CD14-positive monocyte (primary cell): ENCODE results near the gene GNAT3. TPM values are rescaled to one million over a fixed set of nuclear protein-coding genes. Genes with fewer than 3 reads are reported as not detected.

ENCODE experiments used
- DNase-seq, 3 donors: peaks; one replicate each; pipeline ENCODE4 v3.0.0-alpha.2; 2011 to 2022
- H2AFZ ChIP-seq: 2 replicates; pipeline ENCODE4 v1.6.0; 2012; ENCODE audit warnings: mild to moderate bottlenecking, low read depth, low read length, inconsistent platforms; ENCODE audit not compliant: insufficient read depth, poor library complexity, severe bottlenecking
- H3K27ac ChIP-seq, 2 donors: 1 replicate in 1 of 2; 2 replicates in 1 of 2; pipeline ENCODE4 v1.5.1; 2012 to 2013; ENCODE audit warnings: low read length in 2 of 2, control low read depth in 1 of 2, inconsistent platforms in 1 of 2, low read depth in 1 of 2, mild to moderate bottlenecking in 1 of 2
- H3K27me3 ChIP-seq, 2 donors: one replicate each; pipeline versions ENCODE4 v1.6.0 to v1.6.1; 2011 to 2013; ENCODE audit warnings: low read length in 2 of 2; ENCODE audit not compliant: control insufficient read depth in 2 of 2, insufficient read depth in 2 of 2
- H3K36me3 ChIP-seq, 2 donors: replicated peaks in 1 of 2; 1 replicate in 1 of 2; 2 replicates in 1 of 2; pipeline versions ENCODE4 v1.5.1 to v1.6.1; 2012 to 2013; ENCODE audit warnings: low read length in 2 of 2, control low read depth in 1 of 2, inconsistent platforms in 1 of 2, mild to moderate bottlenecking in 1 of 2; ENCODE audit not compliant: insufficient read depth in 2 of 2, control insufficient read depth in 1 of 2
- H3K4me1 ChIP-seq, 2 donors: 1 replicate in 1 of 2; 2 replicates in 1 of 2; pipeline versions ENCODE4 v1.5.1 to v1.6.1; 2012 to 2013; ENCODE audit warnings: low read length in 2 of 2, control low read depth in 1 of 2, inconsistent platforms in 1 of 2, mild to moderate bottlenecking in 1 of 2, moderate library complexity in 1 of 2; ENCODE audit not compliant: insufficient read depth in 2 of 2, control insufficient read depth in 1 of 2
- H3K4me2 ChIP-seq: replicated peaks from 2 replicates; pipeline ENCODE3; 2012; ENCODE audit warnings: low read length, moderate library complexity, mild to moderate bottlenecking; ENCODE audit not compliant: poor library complexity, severe bottlenecking; ENCODE audit errors: extremely low read depth
- H3K4me3 ChIP-seq, 3 experiments: fragments of 200-600 bp in 1 of 3; sonication (generic) in 1 of 3; replicated peaks in 1 of 3; 1 replicate in 2 of 3; 2 replicates in 1 of 3; pipeline ENCODE4 v1.5.1; 2011 to 2013; ENCODE audit warnings: low read length in 3 of 3, mild to moderate bottlenecking in 3 of 3, control low read depth in 2 of 3, low read depth in 2 of 3, inconsistent platforms in 1 of 3, moderate library complexity in 1 of 3
- H3K79me2 ChIP-seq: 2 replicates; pipeline ENCODE4 v1.6.0; 2012; ENCODE audit warnings: mild to moderate bottlenecking, control low read depth, inconsistent platforms, low read length, moderate library complexity; ENCODE audit not compliant: insufficient read depth
- H3K9ac ChIP-seq: 2 replicates; pipeline ENCODE4 v1.6.0; 2017; ENCODE audit warnings: low read length, mild to moderate bottlenecking; ENCODE audit not compliant: insufficient read depth, poor library complexity, severe bottlenecking
- H3K9me3 ChIP-seq, 2 donors: replicated peaks in 1 of 2; 1 replicate in 1 of 2; 2 replicates in 1 of 2; pipeline versions ENCODE4 v1.5.1 to v1.6.1; 2012 to 2013; ENCODE audit warnings: low read length in 2 of 2, control low read depth in 1 of 2; ENCODE audit not compliant: control insufficient read depth in 1 of 2, insufficient read depth in 1 of 2
- H4K20me1 ChIP-seq: 2 replicates; pipeline ENCODE4 v1.6.0; 2012; ENCODE audit warnings: mild to moderate bottlenecking, low read length, control low read depth, moderate library complexity; ENCODE audit not compliant: insufficient read depth
- H3K27ac Mint-ChIP-seq, 7 donors: one replicate each; pipeline ENCODE4 v1.8.0; 2020; ENCODE audit warnings: mild to moderate bottlenecking in 7 of 7, mixed read lengths in 7 of 7, moderate library complexity in 6 of 7, inconsistent platforms in 2 of 7
- H3K27me3 Mint-ChIP-seq, 3 donors: one replicate each; pipeline ENCODE4 v1.8.0; 2021 to 2022; ENCODE audit warnings: low read depth in 3 of 3, mild to moderate bottlenecking in 3 of 3, mixed read lengths in 3 of 3, moderate library complexity in 3 of 3, inconsistent platforms in 1 of 3
- H3K36me3 Mint-ChIP-seq, 2 donors: one replicate each; pipeline ENCODE4 v1.8.0; 2020; ENCODE audit warnings: mixed read lengths in 2 of 2, inconsistent platforms in 1 of 2, mild to moderate bottlenecking in 1 of 2
- H3K4me1 Mint-ChIP-seq: one replicate; pipeline ENCODE4 v1.8.0; 2020; ENCODE audit warnings: mild to moderate bottlenecking, mixed read lengths
- H3K4me3 Mint-ChIP-seq, 2 donors: one replicate each; pipeline ENCODE4 v1.8.0; 2020; ENCODE audit warnings: mild to moderate bottlenecking in 2 of 2, mixed read lengths in 2 of 2, moderate library complexity in 1 of 2
- H3K9me3 Mint-ChIP-seq, 7 donors: one replicate each; pipeline ENCODE4 v1.8.0; 2020 to 2022; ENCODE audit warnings: mixed read lengths in 7 of 7, mild to moderate bottlenecking in 6 of 7, moderate library complexity in 6 of 7, inconsistent platforms in 2 of 7
- CTCF ChIP-seq: fragments of 200-600 bp; IDR thresholded peaks from one replicate; pipeline ENCODE4 v1.8.0; 2022; ENCODE audit warnings: antibody characterized with exemption, mild to moderate bottlenecking
- WGBS: methylation state at CpG from one replicate; pipeline ENCODE4 v1.1.5; 2013; ENCODE audit warnings: missing lambda C conversion rate; ENCODE audit not compliant: insufficient coverage; 5-methylcytosine and 5-hydroxymethylcytosine counted together
- intact Hi-C, 2 donors: fragments of 100-400 bp; cut with micrococcal nuclease; formaldehyde crosslinking; loops; one replicate each; pipeline versions ENCODE4 v1.15.0 to v1.15.1; 2023
- polyA minus RNA-seq: library from RNA; depleted of rRNA, polyadenylated mRNA; stranded (reverse); fragments of >200 nt; gene quantifications from 2 replicates; pipeline ENCODE4 v1.2.3, GENCODE V29; 2012
- polyA plus RNA-seq, 3 donors: library from polyadenylated mRNA; depleted of rRNA in 1 of 3; unstranded in 2 of 3; stranded (reverse) in 1 of 3; fragments of 300-500 nt in 2 of 3; fragments of >200 nt in 1 of 3; fragmentation: Illumina TruSeq in 2 of 3; gene quantifications; 1 replicate in 2 of 3; 2 replicates in 1 of 3; pipeline ENCODE4 v1.2.3, GENCODE V29; 2012 to 2021
- total RNA-seq, 12 experiments: library from RNA in 1 of 12; stranded (reverse) in 1 of 12; fragments of 120-200 nt in 1 of 12; gene quantifications; one replicate each; pipeline ENCODE4 v1.2.4 and lab custom pipeline; 2013 to 2026; ENCODE audit warnings: mixed read lengths in 6 of 12, inconsistent platforms in 1 of 12

The GNAT3 gene
- total RNA-seq (2013), result not detected
- polyA plus RNA-seq, result not detected
- polyA minus RNA-seq, result not detected in 2 replicates
- total RNA-seq (lab: John Stamatoyannopoulos, UW), result 0 to 0.92 (median 0) reads per million in 11 experiments

- WGBS, result no CpG with 5 or more reads among the region's 3 CpGs
- Histone ChIP-seq H3K27ac (no peak within 1 kb of the TSS), H3K79me2 (no peaks in the 10 kb centered on the region), H4K20me1 (no peaks in the 10 kb centered on the region), H3K4me1 (peaks cover 4 to 5% of the 10 kb centered on the region in 2 donors), H3K27me3 (no peaks in the 10 kb centered on the region), H3K9me3 (no peaks in the 10 kb centered on the region), H3K4me2 (no peak within 1 kb of the TSS), H3K36me3 (no peaks in the 10 kb centered on the region), H3K4me3 (no peak within 1 kb of the TSS), H3K9ac (no peak within 1 kb of the TSS), H2AFZ (no peak within 1 kb of the TSS)
- Mint-ChIP-seq H3K27ac (no peak within 1 kb of the TSS), H3K36me3 (no peaks in the 10 kb centered on the region), H3K4me3 (no peak within 1 kb of the TSS), H3K4me1 (peaks cover 4% of the 10 kb centered on the region), H3K27me3 (no peaks in the 10 kb centered on the region), H3K9me3 (no peaks in the 10 kb centered on the region)
- no peak for TF ChIP-seq CTCF
- DNase-seq, result no peak
- intact Hi-C loops, result no loop called here
These were observed at the start of gene GNAT3 for GRCh38 chr7:80511964-80512363. TSS of gene GNAT3 (minus strand) at chr7:80512064. CDS start at chr7:80511926, 138 bp downstream.

DNA sequence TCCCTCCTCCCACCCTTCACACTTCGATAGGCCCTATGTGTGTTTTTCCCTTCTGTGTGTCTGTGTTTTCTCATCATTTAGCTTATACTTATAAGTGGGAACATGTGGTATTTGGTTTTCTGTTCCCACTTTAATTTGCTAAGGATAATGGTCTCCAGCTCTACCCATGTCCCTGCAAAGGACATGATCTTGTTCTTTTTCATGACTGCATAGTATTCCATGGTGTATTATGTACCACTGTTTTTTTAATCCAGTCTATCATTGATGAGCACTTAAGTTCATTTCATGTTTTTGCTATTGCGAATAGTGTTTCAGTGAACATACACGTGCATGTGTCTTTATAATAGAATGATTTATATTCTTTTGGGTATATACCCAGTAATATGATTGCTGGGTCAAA lies 46.3 kb upstream of the GNAT3 start:
- H3K27ac ChIP-seq, result no peak overlapping the region
- no peak overlapping the region for H2AFZ ChIP-seq
- no peaks in the 10 kb centered on the region for H4K20me1 ChIP-seq
- no peaks in the 10 kb centered on the region for H3K36me3 Mint-ChIP-seq
- peaks cover 23 to 38% (median 26%) of the 10 kb centered on the region in 7 donors for H3K9me3 Mint-ChIP-seq
- no peak for TF ChIP-seq CTCF
- H3K27me3 Mint-ChIP-seq, result no peaks in the 10 kb centered on the region
- no peaks in the 10 kb centered on the region for H3K4me1 Mint-ChIP-seq
- H3K36me3 ChIP-seq, result no peaks in the 10 kb centered on the region
- H3K4me1 ChIP-seq, result no peaks in the 10 kb centered on the region
- peaks cover 3 to 12% of the 10 kb centered on the region in 2 donors for H3K9me3 ChIP-seq
- no peak overlapping the region for H3K4me3 ChIP-seq
- no peak overlapping the region for H3K4me2 ChIP-seq
- no peak overlapping the region for H3K27ac Mint-ChIP-seq
- no peak overlapping the region for H3K4me3 Mint-ChIP-seq
- intact Hi-C loops, result no loop called here
- WGBS, result no CpG with 5 or more reads among the region's 3 CpGs
- H3K79me2 ChIP-seq, result no peaks in the 10 kb centered on the region
- no peak for DNase-seq
- H3K27me3 ChIP-seq, result no peaks in the 10 kb centered on the region
- H3K9ac ChIP-seq, result no peak overlapping the region
